Activated T-helper 1 cell treated with anti-CD3 and anti-CD28 coated beads, Interleukin-2, amount 50 U/mL, for 16 hours (primary cell): ENCODE data around the gene ATP5F1A.
"Not testable (repeated sequence)": the region's sequence is repeated elsewhere in the genome, so short reads cannot be mapped to it uniquely, and the experiment has no call there.

Source experiments
- DNase-seq, 2 donors: peaks; one replicate each; pipeline ENCODE4 v3.0.0-alpha.2; 2020; ENCODE audit warnings: low read depth in 1 of 2, low spot score in 1 of 2

ATP5F1A gene

GRCh38 chr18:46097801-46098615 lies at the start of gene ATP5F1A:
ATP5F1A (minus strand) TSS chr18:46098296; CDS start chr18:46098231, 65 bp downstream.
- peak; percentile 68 to 71 for DNase-seq

- no peak for DNase-seq
Observed at GRCh38 chr18:46141199-46141598, 43.1 kb upstream of the ATP5F1A start.

- DNase-seq = no peak
Observed at GRCh38 chr18:46140173-46140572, 42.1 kb upstream of the ATP5F1A start.

DNA sequence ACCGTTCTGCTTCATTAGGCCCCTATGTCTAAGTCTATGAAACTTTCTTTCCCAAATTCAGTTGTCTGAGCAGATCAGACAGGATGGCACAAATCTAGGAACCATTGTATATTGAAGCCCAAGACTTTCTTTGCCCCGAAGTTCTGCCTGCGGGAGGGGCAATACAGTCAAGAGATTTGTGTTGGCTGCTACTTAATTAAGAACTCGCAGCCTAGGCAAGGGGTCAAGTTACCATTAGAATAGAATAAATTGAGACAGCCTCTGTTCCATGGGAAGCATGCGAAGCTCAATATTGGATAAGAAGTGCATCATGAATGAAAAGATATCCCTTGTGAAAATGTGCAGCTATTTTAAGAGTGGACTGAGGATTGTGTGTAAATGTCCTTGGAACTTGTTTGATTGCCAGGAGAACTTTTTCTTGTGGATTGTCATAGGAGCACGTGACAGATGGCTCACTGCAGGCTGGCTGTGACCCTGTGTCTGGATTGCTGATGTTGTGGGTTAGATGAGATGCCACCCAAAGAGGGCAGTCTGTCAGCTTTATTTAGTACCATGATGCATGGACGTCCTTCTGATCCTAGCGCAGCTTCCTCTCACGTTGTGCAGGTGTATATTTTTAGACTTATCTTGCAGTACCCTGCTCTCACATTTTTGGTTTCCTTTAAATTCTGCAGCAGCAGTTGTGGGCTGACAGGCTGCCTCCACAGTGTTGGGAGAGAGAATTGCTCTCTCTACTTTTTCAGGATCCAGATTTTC lies 37.0 kb upstream of the ATP5F1A start:
- no peak for DNase-seq

DNA sequence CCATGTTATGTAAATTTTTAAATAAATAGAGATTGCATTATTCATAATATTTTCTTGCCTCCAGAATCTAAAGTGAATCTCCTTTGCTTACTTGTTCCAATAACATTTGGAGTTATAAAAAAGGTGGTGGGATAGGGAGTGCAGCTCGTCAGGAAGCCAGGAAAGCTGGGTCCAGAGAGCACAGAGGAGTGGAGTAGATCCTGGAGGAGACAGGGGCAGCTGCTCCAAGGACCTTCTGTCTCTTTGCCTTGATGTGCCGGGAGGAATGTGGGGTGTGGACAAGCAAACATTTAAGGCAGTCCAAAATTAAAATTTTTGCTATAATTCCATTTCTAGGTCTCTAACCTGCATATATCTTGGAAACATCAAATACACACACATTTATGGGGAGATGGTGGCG lies 35.4 kb upstream of the ATP5F1A start:
- DNase-seq = no peak

GRCh38 chr18:46130549-46130948 lies 32.5 kb upstream of the ATP5F1A start:
- not testable (repeated sequence) for DNase-seq

DNA sequence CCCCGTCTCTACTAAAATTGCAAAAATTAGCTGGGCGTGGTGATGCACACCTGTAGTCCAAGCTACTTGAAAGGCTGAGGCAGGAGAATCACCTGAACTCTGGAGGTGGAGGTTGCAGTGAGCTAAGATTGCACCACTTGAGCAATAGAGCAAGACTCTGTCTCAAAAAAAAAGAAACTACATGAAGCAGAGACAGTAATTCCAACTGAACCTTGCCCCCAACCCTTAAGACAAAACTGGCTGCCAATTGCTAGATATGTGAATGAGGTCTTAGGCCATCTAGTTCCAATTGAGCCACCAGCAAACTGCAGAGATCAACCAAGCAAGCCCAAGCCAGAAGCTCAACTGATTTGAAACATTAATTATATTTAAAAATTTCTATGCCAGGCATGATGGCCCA lies 32.0 kb upstream of the ATP5F1A start:
- no peak for DNase-seq

- not testable (repeated sequence) for DNase-seq
Observed at GRCh38 chr18:46126625-46127024, 28.5 kb upstream of the ATP5F1A start.

- DNase-seq = no peak
Observed at GRCh38 chr18:46113751-46114150, 15.7 kb upstream of the ATP5F1A start.

GRCh38 chr18:46110406-46110805 lies 12.3 kb upstream of the ATP5F1A start:
- DNase-seq = no peak

GRCh38 chr18:46109386-46109785 lies 11.3 kb upstream of the ATP5F1A start:
- no peak for DNase-seq

- peak; percentile 60 to 75 for DNase-seq
Observed at GRCh38 chr18:46104128-46104911, 6.2 kb upstream of the ATP5F1A start, which contains the start of gene HAUS1. HAUS1 (plus strand) TSS chr18:46104385; CDS start chr18:46104412, 27 bp downstream.

DNA sequence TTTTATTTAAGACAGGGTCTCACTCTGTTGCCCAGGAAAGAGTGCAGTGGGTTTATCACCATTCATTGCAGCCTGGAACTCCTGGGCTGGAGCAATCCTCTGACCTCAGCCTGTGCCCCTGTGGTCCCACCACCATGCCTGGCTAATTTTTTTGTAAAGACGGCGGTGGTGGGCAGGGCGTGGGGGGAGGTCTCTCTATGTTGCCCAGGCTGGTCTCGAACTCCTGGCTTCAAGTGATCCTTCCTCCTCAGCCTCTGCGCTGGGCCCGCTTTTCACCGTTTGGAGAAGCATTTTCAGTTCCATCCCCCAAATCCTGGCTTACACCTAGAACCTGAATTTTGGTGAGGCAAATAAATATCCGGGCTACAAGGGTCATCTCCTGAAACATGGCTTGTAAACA lies 1.4 kb upstream of the ATP5F1A start:
- no peak for DNase-seq

- no peak for DNase-seq
Observed at GRCh38 chr18:46098616-46098933, 479 bp upstream of the ATP5F1A start.

- no peak for DNase-seq
Observed at GRCh38 chr18:46097431-46097800, 680 bp downstream of the ATP5F1A start.

DNA sequence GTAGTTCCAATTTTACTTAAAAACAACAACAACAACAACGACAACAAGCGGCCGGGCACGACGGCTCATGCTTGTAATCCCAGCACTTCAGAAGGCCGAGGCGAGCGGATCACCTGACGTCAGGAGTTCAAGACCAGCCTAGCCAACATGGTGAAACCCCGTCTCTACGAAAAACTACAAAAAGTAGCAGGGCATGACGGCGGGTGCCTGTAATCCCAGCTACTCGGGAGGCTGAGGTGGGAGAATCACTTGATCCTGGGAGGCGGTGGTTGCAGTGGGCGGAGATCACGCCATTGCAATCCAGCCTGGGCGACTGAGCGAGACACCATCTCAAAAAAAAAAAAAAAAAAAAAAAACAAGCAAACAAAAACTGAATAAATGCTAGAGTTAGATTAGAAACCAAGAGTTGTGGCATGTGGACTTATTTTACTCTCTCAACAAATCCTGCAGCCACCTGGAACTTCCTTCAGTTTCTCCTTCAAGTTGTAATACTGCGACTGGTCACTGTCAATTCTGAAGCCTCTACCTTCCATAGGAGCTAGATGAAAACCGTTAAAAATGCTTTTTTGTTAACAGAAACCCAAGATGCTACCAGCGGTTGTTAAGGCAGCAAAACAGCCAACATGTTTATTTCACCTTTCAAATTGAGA lies 1.3 kb downstream of the ATP5F1A start:
- DNase-seq = no peak

GRCh38 chr18:46095532-46095931 lies 2.6 kb downstream of the ATP5F1A start:
- DNase-seq = no peak

- not testable (repeated sequence) for DNase-seq
Observed at GRCh38 chr18:46088501-46088900, 9.6 kb downstream of the ATP5F1A start.

DNA sequence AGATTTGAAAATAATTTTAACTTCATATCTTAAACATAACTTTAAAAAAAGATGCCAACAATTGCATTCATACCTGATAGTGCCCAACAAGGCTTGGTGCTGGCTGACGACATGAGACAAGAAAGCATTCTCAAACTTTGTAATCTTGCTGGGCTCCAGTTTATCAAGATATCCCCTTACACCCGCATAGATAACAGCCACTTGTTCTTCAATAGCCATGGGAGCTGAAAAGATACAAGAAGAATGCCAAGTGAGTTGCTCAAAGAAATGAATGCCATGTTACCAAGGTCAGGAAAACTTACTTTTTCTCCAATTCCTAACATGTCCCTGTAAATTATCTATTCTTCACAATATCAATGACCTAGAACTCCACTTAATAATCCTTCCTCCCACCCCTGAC lies 13.7 kb downstream of the ATP5F1A start:
- DNase-seq = no peak

- DNase-seq = no peak
Observed at GRCh38 chr18:46080156-46080555, 17.9 kb downstream of the ATP5F1A start.

DNA sequence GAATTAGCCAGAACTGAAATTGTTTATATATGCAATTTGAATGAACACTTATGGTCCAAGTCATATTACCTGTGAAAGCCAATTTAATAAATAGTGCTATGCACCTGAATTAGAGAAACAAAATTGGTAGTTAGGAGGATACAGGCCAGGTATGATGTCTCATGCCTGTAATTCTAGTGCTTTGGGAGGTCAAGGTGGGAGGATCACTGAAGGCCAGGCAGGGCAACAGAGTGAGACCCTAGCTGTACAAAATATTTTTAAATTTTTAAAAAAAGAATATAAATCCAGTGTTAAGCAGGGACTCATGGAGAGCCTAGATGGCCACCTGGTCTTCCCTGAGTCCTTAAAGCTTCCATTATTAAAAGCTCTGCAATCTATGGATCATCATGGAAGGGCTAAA lies 18.8 kb downstream of the ATP5F1A start:
- DNase-seq = no peak
